HAP-1 (cell line): ENCODE results near the gene THTPA.
A peak's percentile ranks its signal among the peaks of the same experiment; 100 is the strongest.

Experiments
- DNase-seq, 2 experiments: peaks; one replicate each; pipeline ENCODE4 v3.0.0-alpha.2; 2016 to 2020; ENCODE audit warnings: low spot score in 2 of 2
- H3K27me3 ChIP-seq: fragments of 250-450 bp; sonication (Bioruptor Pico); 2 replicates; pipeline ENCODE4 v1.5.1; 2020; ENCODE audit warnings: low read depth, mild to moderate bottlenecking, moderate library complexity
- H3K36me3 ChIP-seq: fragments of 250-450 bp; sonication (Bioruptor Pico); replicated peaks from 2 replicates; pipeline ENCODE4 v1.5.1; 2020; ENCODE audit warnings: mild to moderate bottlenecking
- H3K4me1 ChIP-seq: fragments of 250-450 bp; sonication (Bioruptor Pico); 2 replicates; pipeline ENCODE4 v1.5.1; 2020; ENCODE audit warnings: mild to moderate bottlenecking
- H3K4me3 ChIP-seq: fragments of 250-450 bp; sonication (Bioruptor Pico); 2 replicates; pipeline ENCODE4 v1.5.1; 2020; ENCODE audit warnings: mild to moderate bottlenecking, moderate library complexity
- H3K9me3 ChIP-seq: fragments of 250-450 bp; sonication (Bioruptor Pico); 2 replicates; pipeline ENCODE4 v1.5.1; 2020; ENCODE audit warnings: mild to moderate bottlenecking, moderate library complexity
- in situ Hi-C: fragments of 300-500 bp; cut with MboI; formaldehyde crosslinking; loops from 3 replicates; pipeline ENCODE4 v1.14.3; 2020; ENCODE audit warnings: low sequenced_read_pairs, inconsistent platforms, mixed read lengths

The THTPA gene

DNA sequence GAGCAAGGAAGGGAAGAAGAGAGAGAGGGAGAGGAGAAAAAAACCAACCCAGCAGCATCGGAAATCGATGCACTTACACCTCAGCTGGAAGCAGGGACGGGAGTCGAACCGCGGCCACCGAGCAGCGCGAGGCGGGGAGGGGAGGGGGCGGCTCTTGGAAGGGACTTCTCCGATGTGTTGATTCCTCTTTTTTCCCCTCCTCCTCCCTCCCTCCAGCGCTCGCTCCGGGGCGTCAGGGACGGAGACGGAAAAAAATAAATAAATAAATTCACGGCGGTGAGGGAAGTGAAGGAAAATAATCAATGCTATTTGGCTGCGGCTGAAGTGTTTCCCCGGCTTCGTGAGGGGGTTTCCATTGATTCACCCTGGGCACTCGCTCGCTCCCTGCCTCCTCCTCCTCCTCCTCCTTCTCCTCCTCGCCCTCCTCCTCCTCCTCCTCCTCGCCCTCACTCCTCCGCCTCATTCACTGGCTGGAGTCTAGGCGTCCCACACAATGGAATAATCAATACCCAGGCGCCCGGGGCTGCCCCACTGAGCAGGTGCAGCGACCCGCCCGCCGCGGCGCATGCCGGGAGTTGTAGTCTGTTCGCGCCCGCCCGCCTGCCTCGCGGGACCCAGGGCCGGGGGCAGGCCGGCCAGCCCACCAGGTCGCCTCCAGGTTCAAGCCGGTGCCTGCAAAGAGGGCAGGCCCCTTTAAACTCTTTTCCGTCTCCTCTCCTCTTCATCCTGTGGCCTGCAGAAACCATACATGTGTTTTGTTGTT is 4.6 kb upstream of the THTPA start, which contains the start of gene ZFHX2:
Gene ZFHX2, minus strand, starts transcription at position 500 of the 763 bp plus-strand sequence. CDS start 16,440 bp downstream, outside the sequence.
- peaks cover 6% of the 10 kb centered on the region for H3K4me1 ChIP-seq
- peak within 1 kb of the TSS; percentile 65 for H3K4me3 ChIP-seq
- H3K36me3 ChIP-seq = no peaks in the 10 kb centered on the region
- H3K27me3 ChIP-seq = no peaks in the 10 kb centered on the region
- in situ Hi-C loops = loop anchor here (10.0 kb wide), 1 partner anchor 227 kb away; the partner anchor contains the start of gene PABPN1
- DNase-seq = peak; percentile 87 to 96
- H3K9me3 ChIP-seq = no peaks in the 10 kb centered on the region

GRCh38 chr14:23555533-23555881 is 564 bp upstream of the THTPA start:
- peak overlapping the region; percentile 79 for H3K4me3 ChIP-seq
- H3K9me3 ChIP-seq = no peaks in the 10 kb centered on the region
- in situ Hi-C loops = loop anchor here (10.0 kb wide), 1 partner anchor 231 kb away; the partner anchor contains the start of gene PABPN1
- H3K4me1 ChIP-seq = peaks cover 6% of the 10 kb centered on the region
- peaks cover 22% of the 10 kb centered on the region for H3K36me3 ChIP-seq
- DNase-seq = no peak
- H3K27me3 ChIP-seq = no peaks in the 10 kb centered on the region

GRCh38 chr14:23556700-23557440 is 799 bp downstream of the THTPA start:
- no peaks in the 10 kb centered on the region for H3K27me3 ChIP-seq
- H3K4me1 ChIP-seq = peaks cover 3% of the 10 kb centered on the region
- DNase-seq = no peak
- H3K9me3 ChIP-seq = no peaks in the 10 kb centered on the region
- peaks cover 34% of the 10 kb centered on the region for H3K36me3 ChIP-seq
- in situ Hi-C loops = loop anchor here (10.0 kb wide), 1 partner anchor 232 kb away; the partner anchor contains the start of gene PABPN1
- H3K4me3 ChIP-seq = peak overlapping the region; percentile 79

DNA sequence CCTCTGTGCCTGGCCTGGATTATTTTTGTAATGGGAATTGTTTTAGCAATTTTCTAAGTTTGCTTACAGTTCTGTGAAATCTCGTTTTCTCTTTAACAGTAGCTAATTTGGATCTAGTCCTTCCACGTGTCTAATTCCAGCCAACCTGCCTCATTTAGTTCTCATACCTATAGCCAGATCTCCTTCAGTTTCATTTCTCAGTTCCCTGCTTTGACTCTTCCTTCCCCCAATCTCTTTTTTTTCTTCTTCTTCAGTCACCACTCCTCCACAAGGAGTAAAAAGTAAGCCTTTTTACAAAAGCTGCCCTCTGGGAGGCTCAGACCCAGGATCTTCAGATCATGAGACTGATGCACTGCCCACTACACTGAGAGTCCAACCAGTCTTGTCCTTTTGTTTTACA is 1.4 kb downstream of the THTPA start:
- Histone ChIP-seq H3K4me3 (peak overlapping the region; percentile 79), H3K9me3 (no peaks in the 10 kb centered on the region), H3K27me3 (no peaks in the 10 kb centered on the region), H3K36me3 (peaks cover 40% of the 10 kb centered on the region), H3K4me1 (peaks cover 2% of the 10 kb centered on the region)
- DNase-seq = no peak
- in situ Hi-C loops = loop anchor here (10.0 kb wide), 1 partner anchor 233 kb away; the partner anchor contains the start of gene PABPN1

DNA sequence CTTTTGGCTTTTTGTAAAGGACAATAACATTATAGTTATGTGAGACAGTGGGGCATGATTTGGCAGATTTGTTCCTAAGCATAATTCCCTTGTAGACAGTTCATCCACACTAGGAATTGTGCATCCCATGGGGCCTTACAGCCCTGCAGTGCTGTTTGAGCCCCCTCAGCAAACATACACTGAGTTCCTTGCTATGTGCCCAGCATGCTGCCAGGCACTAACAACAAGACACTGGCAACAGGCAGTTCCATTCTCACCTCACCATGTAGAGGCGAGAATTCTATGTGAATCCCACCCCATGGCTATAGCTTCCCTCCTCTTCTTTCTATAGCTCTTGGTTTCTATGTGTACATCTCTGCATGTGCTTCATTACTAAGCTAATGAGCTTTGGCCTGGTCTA is 1.9 kb downstream of the THTPA start:
- Histone ChIP-seq H3K9me3 (no peaks in the 10 kb centered on the region), H3K4me3 (no peak overlapping the region), H3K4me1 (peaks cover 2% of the 10 kb centered on the region), H3K27me3 (no peaks in the 10 kb centered on the region), H3K36me3 (peaks cover 43% of the 10 kb centered on the region)
- in situ Hi-C loops = loop anchor here (10.0 kb wide), 1 partner anchor 233 kb away; the partner anchor contains the start of gene PABPN1
- no peak for DNase-seq

GRCh38 chr14:23558346-23559009 is 2.4 kb downstream of the THTPA start:
- Histone ChIP-seq H3K9me3 (no peaks in the 10 kb centered on the region), H3K36me3 (peaks cover 49% of the 10 kb centered on the region), H3K4me1 (peaks cover 2% of the 10 kb centered on the region), H3K4me3 (no peak overlapping the region), H3K27me3 (no peaks in the 10 kb centered on the region)
- no peak for DNase-seq
- in situ Hi-C loops = loop anchor here (10.0 kb wide), 1 partner anchor 234 kb away; the partner anchor contains the start of gene PABPN1

- H3K4me3 ChIP-seq = no peak overlapping the region
- H3K4me1 ChIP-seq = peaks cover 2% of the 10 kb centered on the region
- H3K9me3 ChIP-seq = no peaks in the 10 kb centered on the region
- peaks cover 51% of the 10 kb centered on the region for H3K36me3 ChIP-seq
- in situ Hi-C loops = loop anchor here (10.0 kb wide), 1 partner anchor 234 kb away; the partner anchor contains the start of gene PABPN1
- DNase-seq = peak; percentile 32 to 83
- H3K27me3 ChIP-seq = no peaks in the 10 kb centered on the region
Observed at GRCh38 chr14:23559010-23559925, 3.2 kb downstream of the THTPA start.

- DNase-seq = no peak
- Histone ChIP-seq H3K36me3 (peaks cover 51% of the 10 kb centered on the region), H3K9me3 (no peaks in the 10 kb centered on the region), H3K4me1 (peaks cover 2% of the 10 kb centered on the region), H3K27me3 (no peaks in the 10 kb centered on the region), H3K4me3 (no peak overlapping the region)
- in situ Hi-C loops = loop anchor here (5.0 to 10.0 kb wide), 2 partner anchors 78 to 235 kb away; partner anchors contain the start of gene PABPN1
Observed at GRCh38 chr14:23559926-23560520, 4.0 kb downstream of the THTPA start.

DNA sequence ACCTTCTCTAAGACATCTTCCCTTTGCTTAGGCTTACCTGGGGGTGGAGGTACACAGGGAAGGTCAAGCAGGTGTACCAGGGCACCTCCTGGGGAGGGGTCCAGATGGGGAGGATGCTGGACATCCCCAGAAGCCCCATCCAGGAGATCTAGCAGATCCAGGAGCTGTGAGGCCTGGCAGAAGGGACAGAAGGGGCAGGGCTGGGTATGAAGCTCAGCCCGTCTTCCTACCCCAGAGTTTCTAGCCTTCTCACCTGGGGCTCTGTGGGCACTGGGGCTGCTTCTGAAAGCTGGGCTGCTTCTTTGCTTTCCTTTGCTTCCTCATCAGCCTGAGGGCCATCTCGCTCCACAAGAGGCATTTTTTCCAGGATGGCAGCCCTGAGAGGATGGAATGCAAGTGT is 5.2 kb downstream of the THTPA start:
- Histone ChIP-seq H3K4me3 (no peak overlapping the region), H3K9me3 (no peaks in the 10 kb centered on the region), H3K4me1 (no peaks in the 10 kb centered on the region; the same call in 1 of the 2 replicates), H3K36me3 (peaks cover 51% of the 10 kb centered on the region), H3K27me3 (no peaks in the 10 kb centered on the region)
- in situ Hi-C loops = loop anchor here (5.0 kb wide), 1 partner anchor 79 kb away; no protein-coding TSS in a partner anchor
- DNase-seq = no peak

GRCh38 chr14:23561873-23562821 is 6.1 kb downstream of the THTPA start:
- H3K36me3 ChIP-seq = peaks cover 54% of the 10 kb centered on the region
- in situ Hi-C loops = loop anchor here (5.0 kb wide), 1 partner anchor 80 kb away; no protein-coding TSS in a partner anchor
- no peak for DNase-seq
- peaks cover 5% of the 10 kb centered on the region; the same call in 1 of the 2 replicates for H3K4me1 ChIP-seq
- no peaks in the 10 kb centered on the region for H3K9me3 ChIP-seq
- H3K27me3 ChIP-seq = no peaks in the 10 kb centered on the region
- no peak overlapping the region for H3K4me3 ChIP-seq

DNA sequence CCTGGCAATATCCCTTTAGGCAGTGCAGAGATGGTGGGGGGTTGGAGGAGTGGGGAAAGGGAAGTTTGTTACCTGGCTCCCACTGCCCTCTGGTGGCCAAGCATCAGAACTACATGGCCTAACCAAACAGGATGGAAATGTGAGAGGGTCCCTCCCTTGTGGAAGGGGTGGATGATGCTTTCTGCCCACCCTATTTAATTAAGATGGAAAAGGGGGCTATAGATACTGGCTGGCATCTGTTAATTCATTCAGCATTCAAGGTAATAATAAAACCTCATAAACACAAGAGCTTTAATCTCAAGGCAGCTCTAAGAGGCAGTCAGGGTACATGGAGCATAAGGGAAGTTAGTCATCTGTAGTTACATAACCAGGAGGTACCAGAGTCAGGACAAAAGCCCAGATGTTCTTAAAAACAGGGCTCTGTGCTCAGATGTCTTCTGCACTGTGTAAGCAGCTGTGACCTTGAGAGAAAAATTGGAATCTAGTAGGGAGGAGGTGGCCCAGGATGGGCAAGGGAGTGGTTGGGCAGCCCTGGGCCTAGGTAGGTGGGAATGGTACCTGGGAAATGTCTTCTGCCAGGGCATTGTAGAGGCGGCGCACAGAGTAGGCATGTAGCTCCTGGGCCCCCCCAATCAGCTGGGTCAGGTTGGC is 6.9 kb downstream of the THTPA start:
- Histone ChIP-seq H3K9me3 (no peaks in the 10 kb centered on the region), H3K4me3 (no peak overlapping the region), H3K36me3 (peaks cover 54% of the 10 kb centered on the region), H3K27me3 (no peaks in the 10 kb centered on the region), H3K4me1 (peaks cover 7% of the 10 kb centered on the region)
- in situ Hi-C loops = loop anchor here (5.0 kb wide), 1 partner anchor 81 kb away; no protein-coding TSS in a partner anchor
- DNase-seq = peak; percentile 53 to 81
